ENCODE results near the gene TBL1Y.

The TBL1Y gene

GRCh38 chrY:6967736-6968135 lies 57.2 kb downstream of the TBL1Y start:
- Histone ChIP-seq H3K27ac (ENCODE audit: insufficient read depth, low read length, poor library complexity, severe bottlenecking) (no peak overlapping the region), H3K9me3 (ENCODE audit: control insufficient read depth, low read length) (no peaks in the 10 kb centered on the region), H3K4me1 (ENCODE audit: control insufficient read depth, insufficient read depth, low read length, poor library complexity, severe bottlenecking) (no peaks in the 10 kb centered on the region), H3K27me3 (replicated peaks; ENCODE audit: control insufficient read depth, insufficient read depth, low read length, poor library complexity, severe bottlenecking) (no peaks in the 10 kb centered on the region), H3K36me3 (ENCODE audit: control insufficient read depth, insufficient read depth, low read length) (no peaks in the 10 kb centered on the region), H3K4me3 (ENCODE audit: insufficient read depth, low read depth, low read length, poor library complexity, severe bottlenecking) (no peak overlapping the region)
- DNase-seq = no peak

GRCh38 chrY:6968191-6968590 lies 57.7 kb downstream of the TBL1Y start:
- no peaks in the 10 kb centered on the region for H3K9me3 ChIP-seq (ENCODE audit: control insufficient read depth, low read length)
- no peaks in the 10 kb centered on the region for H3K4me1 ChIP-seq (ENCODE audit: control insufficient read depth, insufficient read depth, low read length, poor library complexity, severe bottlenecking)
- no peak overlapping the region for H3K27ac ChIP-seq (ENCODE audit: insufficient read depth, low read length, poor library complexity, severe bottlenecking)
- H3K4me3 ChIP-seq (ENCODE audit: insufficient read depth, low read depth, low read length, poor library complexity, severe bottlenecking) = no peak overlapping the region
- H3K27me3 ChIP-seq (replicated peaks; ENCODE audit: control insufficient read depth, insufficient read depth, low read length, poor library complexity, severe bottlenecking) = no peaks in the 10 kb centered on the region
- no peaks in the 10 kb centered on the region for H3K36me3 ChIP-seq (ENCODE audit: control insufficient read depth, insufficient read depth, low read length)
- DNase-seq = no peak

GRCh38 chrY:6972271-6972887 lies 61.9 kb downstream of the TBL1Y start:
- DNase-seq = no peak
- no peaks in the 10 kb centered on the region for H3K4me1 ChIP-seq (ENCODE audit: control insufficient read depth, insufficient read depth, low read length, poor library complexity, severe bottlenecking)
- no peaks in the 10 kb centered on the region for H3K9me3 ChIP-seq (ENCODE audit: control insufficient read depth, low read length)
- H3K4me3 ChIP-seq (ENCODE audit: insufficient read depth, low read depth, low read length, poor library complexity, severe bottlenecking) = no peak overlapping the region
- H3K27ac ChIP-seq (ENCODE audit: insufficient read depth, low read length, poor library complexity, severe bottlenecking) = no peak overlapping the region
- no peaks in the 10 kb centered on the region for H3K27me3 ChIP-seq (replicated peaks; ENCODE audit: control insufficient read depth, insufficient read depth, low read length, poor library complexity, severe bottlenecking)
- no peaks in the 10 kb centered on the region for H3K36me3 ChIP-seq (ENCODE audit: control insufficient read depth, insufficient read depth, low read length)

GRCh38 chrY:6974971-6975370 lies 64.5 kb downstream of the TBL1Y start:
- Histone ChIP-seq H3K36me3 (ENCODE audit: control insufficient read depth, insufficient read depth, low read length) (no peaks in the 10 kb centered on the region), H3K27ac (ENCODE audit: insufficient read depth, low read length, poor library complexity, severe bottlenecking) (no peak overlapping the region), H3K9me3 (ENCODE audit: control insufficient read depth, low read length) (no peaks in the 10 kb centered on the region), H3K4me1 (ENCODE audit: control insufficient read depth, insufficient read depth, low read length, poor library complexity, severe bottlenecking) (no peaks in the 10 kb centered on the region), H3K27me3 (replicated peaks; ENCODE audit: control insufficient read depth, insufficient read depth, low read length, poor library complexity, severe bottlenecking) (no peaks in the 10 kb centered on the region), H3K4me3 (ENCODE audit: insufficient read depth, low read depth, low read length, poor library complexity, severe bottlenecking) (no peak overlapping the region)
- DNase-seq = no peak

- no peak for DNase-seq
- Histone ChIP-seq H3K4me1 (ENCODE audit: control insufficient read depth, insufficient read depth, low read length, poor library complexity, severe bottlenecking) (no peaks in the 10 kb centered on the region), H3K36me3 (ENCODE audit: control insufficient read depth, insufficient read depth, low read length) (no peaks in the 10 kb centered on the region), H3K27me3 (replicated peaks; ENCODE audit: control insufficient read depth, insufficient read depth, low read length, poor library complexity, severe bottlenecking) (no peaks in the 10 kb centered on the region), H3K4me3 (ENCODE audit: insufficient read depth, low read depth, low read length, poor library complexity, severe bottlenecking) (no peak overlapping the region), H3K9me3 (ENCODE audit: control insufficient read depth, low read length) (no peaks in the 10 kb centered on the region), H3K27ac (ENCODE audit: insufficient read depth, low read length, poor library complexity, severe bottlenecking) (no peak overlapping the region)
These were observed 67.3 kb downstream of the TBL1Y start for GRCh38 chrY:6977783-6978182.

GRCh38 chrY:6983221-6983620 lies 72.7 kb downstream of the TBL1Y start:
- H3K4me1 ChIP-seq (ENCODE audit: control insufficient read depth, insufficient read depth, low read length, poor library complexity, severe bottlenecking) = no peaks in the 10 kb centered on the region
- H3K27me3 ChIP-seq (replicated peaks; ENCODE audit: control insufficient read depth, insufficient read depth, low read length, poor library complexity, severe bottlenecking) = no peaks in the 10 kb centered on the region
- H3K9me3 ChIP-seq (ENCODE audit: control insufficient read depth, low read length) = no peaks in the 10 kb centered on the region
- no peak overlapping the region for H3K4me3 ChIP-seq (ENCODE audit: insufficient read depth, low read depth, low read length, poor library complexity, severe bottlenecking)
- DNase-seq = no peak
- H3K36me3 ChIP-seq (ENCODE audit: control insufficient read depth, insufficient read depth, low read length) = no peaks in the 10 kb centered on the region
- H3K27ac ChIP-seq (ENCODE audit: insufficient read depth, low read length, poor library complexity, severe bottlenecking) = no peak overlapping the region

GRCh38 chrY:6987811-6988210 lies 77.3 kb downstream of the TBL1Y start:
- no peak overlapping the region for H3K4me3 ChIP-seq (ENCODE audit: insufficient read depth, low read depth, low read length, poor library complexity, severe bottlenecking)
- no peaks in the 10 kb centered on the region for H3K4me1 ChIP-seq (ENCODE audit: control insufficient read depth, insufficient read depth, low read length, poor library complexity, severe bottlenecking)
- no peak for DNase-seq
- H3K27me3 ChIP-seq (replicated peaks; ENCODE audit: control insufficient read depth, insufficient read depth, low read length, poor library complexity, severe bottlenecking) = no peaks in the 10 kb centered on the region
- no peaks in the 10 kb centered on the region for H3K36me3 ChIP-seq (ENCODE audit: control insufficient read depth, insufficient read depth, low read length)
- no peaks in the 10 kb centered on the region for H3K9me3 ChIP-seq (ENCODE audit: control insufficient read depth, low read length)
- no peak overlapping the region for H3K27ac ChIP-seq (ENCODE audit: insufficient read depth, low read length, poor library complexity, severe bottlenecking)

GRCh38 chrY:6989886-6990620 lies 79.6 kb downstream of the TBL1Y start:
- no peaks in the 10 kb centered on the region for H3K4me1 ChIP-seq (ENCODE audit: control insufficient read depth, insufficient read depth, low read length, poor library complexity, severe bottlenecking)
- H3K9me3 ChIP-seq (ENCODE audit: control insufficient read depth, low read length) = no peaks in the 10 kb centered on the region
- DNase-seq = no peak
- H3K27ac ChIP-seq (ENCODE audit: insufficient read depth, low read length, poor library complexity, severe bottlenecking) = no peak overlapping the region
- no peaks in the 10 kb centered on the region for H3K36me3 ChIP-seq (ENCODE audit: control insufficient read depth, insufficient read depth, low read length)
- H3K27me3 ChIP-seq (replicated peaks; ENCODE audit: control insufficient read depth, insufficient read depth, low read length, poor library complexity, severe bottlenecking) = no peaks in the 10 kb centered on the region
- no peak overlapping the region for H3K4me3 ChIP-seq (ENCODE audit: insufficient read depth, low read depth, low read length, poor library complexity, severe bottlenecking)

GRCh38 chrY:6992041-6992440 lies 81.5 kb downstream of the TBL1Y start:
- Histone ChIP-seq H3K4me1 (ENCODE audit: control insufficient read depth, insufficient read depth, low read length, poor library complexity, severe bottlenecking) (no peaks in the 10 kb centered on the region), H3K36me3 (ENCODE audit: control insufficient read depth, insufficient read depth, low read length) (no peaks in the 10 kb centered on the region), H3K27me3 (replicated peaks; ENCODE audit: control insufficient read depth, insufficient read depth, low read length, poor library complexity, severe bottlenecking) (no peaks in the 10 kb centered on the region), H3K4me3 (ENCODE audit: insufficient read depth, low read depth, low read length, poor library complexity, severe bottlenecking) (no peak overlapping the region), H3K27ac (ENCODE audit: insufficient read depth, low read length, poor library complexity, severe bottlenecking) (no peak overlapping the region), H3K9me3 (ENCODE audit: control insufficient read depth, low read length) (no peaks in the 10 kb centered on the region)
- DNase-seq = no peak

GRCh38 chrY:6995987-6996386 lies 85.5 kb downstream of the TBL1Y start:
- H3K9me3 ChIP-seq (ENCODE audit: control insufficient read depth, low read length) = no peaks in the 10 kb centered on the region
- H3K36me3 ChIP-seq (ENCODE audit: control insufficient read depth, insufficient read depth, low read length) = no peaks in the 10 kb centered on the region
- H3K27me3 ChIP-seq (replicated peaks; ENCODE audit: control insufficient read depth, insufficient read depth, low read length, poor library complexity, severe bottlenecking) = no peaks in the 10 kb centered on the region
- DNase-seq = no peak
- no peaks in the 10 kb centered on the region for H3K4me1 ChIP-seq (ENCODE audit: control insufficient read depth, insufficient read depth, low read length, poor library complexity, severe bottlenecking)
- no peak overlapping the region for H3K27ac ChIP-seq (ENCODE audit: insufficient read depth, low read length, poor library complexity, severe bottlenecking)
- H3K4me3 ChIP-seq (ENCODE audit: insufficient read depth, low read depth, low read length, poor library complexity, severe bottlenecking) = no peak overlapping the region
